Astrocyte of the cerebellum (primary cell): Measurements from ENCODE around the gene GCM1.

ENCODE experiments used
- DNase-seq: peaks from one replicate; pipeline ENCODE4 v3.0.0-alpha.2; 2011; ENCODE audit warnings: low read depth
- H3K4me3 ChIP-seq: 2 replicates; pipeline ENCODE4 v1.5.1; 2011; ENCODE audit warnings: mild to moderate bottlenecking, low read depth, low read length, moderate library complexity
- CTCF ChIP-seq: IDR thresholded peaks from 2 replicates; pipeline ENCODE4 v1.5.1; 2012; ENCODE audit warnings: low read length, low read depth, moderate library complexity, mild to moderate bottlenecking; ENCODE audit errors: missing control alignments
- in situ Hi-C: cut with HindIII; loops from 2 replicates; pipeline ENCODE4 v1.10.0; 2017; ENCODE audit warnings: low sequenced_read_pairs

The GCM1 gene

GRCh38 chr6:53089948-53090347 is 58.7 kb downstream of the GCM1 start:
- DNase-seq, result no peak
- H3K4me3 ChIP-seq, result no peak overlapping the region
- TF ChIP-seq CTCF, result no peak
- in situ Hi-C loops, result no loop called here

- DNase-seq, result no peak
- no peak overlapping the region for H3K4me3 ChIP-seq
- in situ Hi-C loops, result no loop called here
- TF ChIP-seq CTCF, result no peak
Observed at GRCh38 chr6:53086302-53086701, 62.3 kb downstream of the GCM1 start.

- H3K4me3 ChIP-seq, result no peak overlapping the region
- in situ Hi-C loops, result no loop called here
- no peak for DNase-seq
- TF ChIP-seq CTCF, result no peak
Observed at GRCh38 chr6:53080813-53081212, 67.8 kb downstream of the GCM1 start.
